ENCODE measurements around the gene TYSND1.
"Not testable (repeated sequence)": the region's sequence is repeated elsewhere in the genome, so short reads cannot be mapped to it uniquely, and the experiment has no call there.

Gene TYSND1

GRCh38 chr10:70166394-70166793 lies 19.9 kb upstream of the TYSND1 start:
- 93 to 96% methylated on average over 3 of the region's 3 CpGs for WGBS, 2 experiments
- Histone ChIP-seq H3K36me3 (ENCODE audit: control insufficient read depth, insufficient read depth, low read length) (peaks cover 10% of the 10 kb centered on the region), H3K27me3 (ENCODE audit: control insufficient read depth, insufficient read depth, low read length, poor library complexity, severe bottlenecking) (no peaks in the 10 kb centered on the region), H3K27ac (ENCODE audit: insufficient read depth, low read depth, low read length, poor library complexity, severe bottlenecking) (no peak overlapping the region), H3K4me3 (ENCODE audit: insufficient read depth, low read depth, low read length) (no peak overlapping the region), H3K9me3 (ENCODE audit: control insufficient read depth, low read length) (no peaks in the 10 kb centered on the region), H3K4me1 (ENCODE audit: control insufficient read depth, insufficient read depth, low read length) (peaks cover 14% of the 10 kb centered on the region)

- Histone ChIP-seq H3K4me1 (ENCODE audit: control insufficient read depth, insufficient read depth, low read length) (peaks cover 14% of the 10 kb centered on the region), H3K27me3 (ENCODE audit: control insufficient read depth, insufficient read depth, low read length, poor library complexity, severe bottlenecking) (no peaks in the 10 kb centered on the region), H3K27ac (ENCODE audit: insufficient read depth, low read depth, low read length, poor library complexity, severe bottlenecking) (no peak overlapping the region), H3K36me3 (ENCODE audit: control insufficient read depth, insufficient read depth, low read length) (peaks cover 10% of the 10 kb centered on the region), H3K4me3 (ENCODE audit: insufficient read depth, low read depth, low read length) (no peak overlapping the region), H3K9me3 (ENCODE audit: control insufficient read depth, low read length) (no peaks in the 10 kb centered on the region)
- WGBS, 2 experiments: 93 to 96% methylated on average over 3 of the region's 3 CpGs
These were observed 17.7 kb upstream of the TYSND1 start for GRCh38 chr10:70164163-70164562.

- H3K27ac ChIP-seq (ENCODE audit: insufficient read depth, low read depth, low read length, poor library complexity, severe bottlenecking): no peak overlapping the region
- H3K9me3 ChIP-seq (ENCODE audit: control insufficient read depth, low read length): no peaks in the 10 kb centered on the region
- H3K27me3 ChIP-seq (ENCODE audit: control insufficient read depth, insufficient read depth, low read length, poor library complexity, severe bottlenecking): no peaks in the 10 kb centered on the region
- H3K36me3 ChIP-seq (ENCODE audit: control insufficient read depth, insufficient read depth, low read length): peaks cover 10% of the 10 kb centered on the region
- WGBS, 2 experiments: 93 to 95% methylated on average over 4 of the region's 4 CpGs
- H3K4me1 ChIP-seq (ENCODE audit: control insufficient read depth, insufficient read depth, low read length): peaks cover 7% of the 10 kb centered on the region
- H3K4me3 ChIP-seq (ENCODE audit: insufficient read depth, low read depth, low read length): no peak overlapping the region
These were observed 16.9 kb upstream of the TYSND1 start for GRCh38 chr10:70163448-70163847.

- Histone ChIP-seq H3K9me3 (ENCODE audit: control insufficient read depth, low read length) (no peaks in the 10 kb centered on the region), H3K4me3 (ENCODE audit: insufficient read depth, low read depth, low read length) (no peak overlapping the region), H3K27me3 (ENCODE audit: control insufficient read depth, insufficient read depth, low read length, poor library complexity, severe bottlenecking) (no peaks in the 10 kb centered on the region), H3K4me1 (ENCODE audit: control insufficient read depth, insufficient read depth, low read length) (peaks cover 7% of the 10 kb centered on the region), H3K27ac (ENCODE audit: insufficient read depth, low read depth, low read length, poor library complexity, severe bottlenecking) (no peak overlapping the region), H3K36me3 (ENCODE audit: control insufficient read depth, insufficient read depth, low read length) (peaks cover 10% of the 10 kb centered on the region)
- WGBS, 2 experiments: 85 to 87% methylated on average over 1 of the region's 1 CpG
These were observed 16.3 kb upstream of the TYSND1 start for GRCh38 chr10:70162892-70163201.

- H3K27me3 ChIP-seq (ENCODE audit: control insufficient read depth, insufficient read depth, low read length, poor library complexity, severe bottlenecking): no peaks in the 10 kb centered on the region
- no peak overlapping the region for H3K4me3 ChIP-seq (ENCODE audit: insufficient read depth, low read depth, low read length)
- no peak overlapping the region for H3K27ac ChIP-seq (ENCODE audit: insufficient read depth, low read depth, low read length, poor library complexity, severe bottlenecking)
- no peaks in the 10 kb centered on the region for H3K9me3 ChIP-seq (ENCODE audit: control insufficient read depth, low read length)
- H3K4me1 ChIP-seq (ENCODE audit: control insufficient read depth, insufficient read depth, low read length): peaks cover 7% of the 10 kb centered on the region
- WGBS, 2 experiments: 80 to 93% methylated on average over 1 of the region's 2 CpGs
- H3K36me3 ChIP-seq (ENCODE audit: control insufficient read depth, insufficient read depth, low read length): peaks cover 10% of the 10 kb centered on the region
These were observed 15.8 kb upstream of the TYSND1 start for GRCh38 chr10:70162151-70162891.

- Histone ChIP-seq H3K27me3 (ENCODE audit: control insufficient read depth, insufficient read depth, low read length, poor library complexity, severe bottlenecking) (no peaks in the 10 kb centered on the region), H3K4me1 (ENCODE audit: control insufficient read depth, insufficient read depth, low read length) (peaks cover 7% of the 10 kb centered on the region), H3K4me3 (ENCODE audit: insufficient read depth, low read depth, low read length) (no peak overlapping the region), H3K36me3 (ENCODE audit: control insufficient read depth, insufficient read depth, low read length) (peaks cover 17% of the 10 kb centered on the region), H3K27ac (ENCODE audit: insufficient read depth, low read depth, low read length, poor library complexity, severe bottlenecking) (no peak overlapping the region), H3K9me3 (ENCODE audit: control insufficient read depth, low read length) (no peaks in the 10 kb centered on the region)
- 84 to 100% methylated on average over 1 of the region's 1 CpG for WGBS, 2 experiments
These were observed 14.3 kb upstream of the TYSND1 start for GRCh38 chr10:70160798-70161197.

- H3K4me3 ChIP-seq (ENCODE audit: insufficient read depth, low read depth, low read length); H3K27ac ChIP-seq (ENCODE audit: insufficient read depth, low read depth, low read length, poor library complexity, severe bottlenecking); H3K4me1 ChIP-seq (ENCODE audit: control insufficient read depth, insufficient read depth, low read length); H3K9me3 ChIP-seq (ENCODE audit: control insufficient read depth, low read length); H3K27me3 ChIP-seq (ENCODE audit: control insufficient read depth, insufficient read depth, low read length, poor library complexity, severe bottlenecking): not testable (repeated sequence)
- H3K36me3 ChIP-seq (ENCODE audit: control insufficient read depth, insufficient read depth, low read length): peaks cover 20% of the 10 kb centered on the region
- 63 to 71% methylated on average over 3 of the region's 3 CpGs for whole genome bisulfite sequencing, 2 experiments
These were observed 12.9 kb upstream of the TYSND1 start for GRCh38 chr10:70159366-70159765.

- 82 to 92% methylated on average over 2 of the region's 2 CpGs for WGBS, 2 experiments
- no peaks in the 10 kb centered on the region for H3K9me3 ChIP-seq (ENCODE audit: control insufficient read depth, low read length)
- peaks cover 21% of the 10 kb centered on the region for H3K36me3 ChIP-seq (ENCODE audit: control insufficient read depth, insufficient read depth, low read length)
These were observed 11.6 kb upstream of the TYSND1 start for GRCh38 chr10:70158113-70158512.

GRCh38 chr10:70155255-70155838 lies 8.8 kb upstream of the TYSND1 start:
- no peak overlapping the region for H3K27ac ChIP-seq (ENCODE audit: insufficient read depth, low read depth, low read length, poor library complexity, severe bottlenecking)
- no peaks in the 10 kb centered on the region for H3K27me3 ChIP-seq (ENCODE audit: control insufficient read depth, insufficient read depth, low read length, poor library complexity, severe bottlenecking)
- no peaks in the 10 kb centered on the region for H3K9me3 ChIP-seq (ENCODE audit: control insufficient read depth, low read length)
- H3K4me1 ChIP-seq (ENCODE audit: control insufficient read depth, insufficient read depth, low read length): no peaks in the 10 kb centered on the region
- 65 to 67% methylated on average over 3 of the region's 3 CpGs for WGBS, 2 experiments
- H3K36me3 ChIP-seq (ENCODE audit: control insufficient read depth, insufficient read depth, low read length): peaks cover 40% of the 10 kb centered on the region
- no peak overlapping the region for H3K4me3 ChIP-seq (ENCODE audit: insufficient read depth, low read depth, low read length)

More at GRCh38 chr10:70158113-70158512, 11.6 kb upstream of the TYSND1 start:
- Histone ChIP-seq H3K27me3 (ENCODE audit: control insufficient read depth, insufficient read depth, low read length, poor library complexity, severe bottlenecking) (no peaks in the 10 kb centered on the region), H3K4me3 (ENCODE audit: insufficient read depth, low read depth, low read length) (no peak overlapping the region), H3K27ac (ENCODE audit: insufficient read depth, low read depth, low read length, poor library complexity, severe bottlenecking) (no peak overlapping the region), H3K4me1 (ENCODE audit: control insufficient read depth, insufficient read depth, low read length) (peaks cover 7% of the 10 kb centered on the region)

- Histone ChIP-seq H3K27ac (ENCODE audit: insufficient read depth, low read depth, low read length, poor library complexity, severe bottlenecking) (no peak overlapping the region), H3K27me3 (ENCODE audit: control insufficient read depth, insufficient read depth, low read length, poor library complexity, severe bottlenecking) (no peaks in the 10 kb centered on the region), H3K9me3 (ENCODE audit: control insufficient read depth, low read length) (no peaks in the 10 kb centered on the region), H3K4me3 (ENCODE audit: insufficient read depth, low read depth, low read length) (no peak overlapping the region), H3K36me3 (ENCODE audit: control insufficient read depth, insufficient read depth, low read length) (peaks cover 26% of the 10 kb centered on the region), H3K4me1 (ENCODE audit: control insufficient read depth, insufficient read depth, low read length) (no peaks in the 10 kb centered on the region)
- 95 to 96% methylated on average over 5 of the region's 5 CpGs for WGBS, 2 experiments
These were observed 2.0 kb upstream of the TYSND1 start for GRCh38 chr10:70148516-70148915.
